ENCODE data around the gene CELA3B.
"Not testable (repeated sequence)": the region's sequence is repeated elsewhere in the genome, so short reads cannot be mapped to it uniquely, and the experiment has no call there.

The CELA3B gene

GRCh38 chr1:21980515-21981220 is 3.8 kb downstream of the CELA3B start:
- DNase-seq, result not testable (repeated sequence)

- DNase-seq, result not testable (repeated sequence)
These were observed 4.4 kb downstream of the CELA3B start for GRCh38 chr1:21981253-21981652.

- DNase-seq, result not testable (repeated sequence)
These were observed 5.3 kb downstream of the CELA3B start for GRCh38 chr1:21982122-21982521.

GRCh38 chr1:21983539-21983938 is 6.7 kb downstream of the CELA3B start:
- DNase-seq, result not testable (repeated sequence)

- DNase-seq, result not testable (repeated sequence)
These were observed 9.1 kb downstream of the CELA3B start for GRCh38 chr1:21985893-21986292.

GRCh38 chr1:21986386-21986785 is 9.6 kb downstream of the CELA3B start:
- DNase-seq, result not testable (repeated sequence)

- DNase-seq, result not testable (repeated sequence)
These were observed 13.0 kb downstream of the CELA3B start for GRCh38 chr1:21989672-21990393.

- DNase-seq, result not testable (repeated sequence)
These were observed 15.4 kb downstream of the CELA3B start for GRCh38 chr1:21992186-21992585.

GRCh38 chr1:21994716-21995115 is 17.9 kb downstream of the CELA3B start:
- DNase-seq, result not testable (repeated sequence)

- not testable (repeated sequence) for DNase-seq
These were observed 19.8 kb downstream of the CELA3B start for GRCh38 chr1:21996663-21996970.

GRCh38 chr1:21997891-21998623 is 21.2 kb downstream of the CELA3B start:
- DNase-seq, result not testable (repeated sequence)

GRCh38 chr1:21998624-21999294 is 21.9 kb downstream of the CELA3B start:
- not testable (repeated sequence) for DNase-seq

GRCh38 chr1:21999645-22000044 is 22.8 kb downstream of the CELA3B start:
- DNase-seq, result not testable (repeated sequence)

- no peak for DNase-seq
These were observed 24.6 kb downstream of the CELA3B start, which contains the start of gene CELA3A for GRCh38 chr1:22001409-22001808. TSS of gene CELA3A (plus strand) at chr1:22001657. CDS start at chr1:22001675, 18 bp downstream.

GRCh38 chr1:22002461-22002860 is 25.6 kb downstream of the CELA3B start:
- DNase-seq, result not testable (repeated sequence)

- DNase-seq, result not testable (repeated sequence)
These were observed 26.1 kb downstream of the CELA3B start for GRCh38 chr1:22002875-22003274.

- DNase-seq, result not testable (repeated sequence)
These were observed 27.1 kb downstream of the CELA3B start for GRCh38 chr1:22003959-22004358.

- peak in 2 of 5 donors; percentile 17 to 28 for DNase-seq
These were observed 28.7 kb downstream of the CELA3B start for GRCh38 chr1:22005261-22006149.

- not testable (repeated sequence) for DNase-seq
These were observed 29.9 kb downstream of the CELA3B start for GRCh38 chr1:22006736-22007135.

GRCh38 chr1:22007262-22007661 is 30.4 kb downstream of the CELA3B start:
- not testable (repeated sequence) for DNase-seq

GRCh38 chr1:22009566-22009965 is 32.7 kb downstream of the CELA3B start:
- DNase-seq, result not testable (repeated sequence)

GRCh38 chr1:22012752-22013151 is 35.9 kb downstream of the CELA3B start:
- DNase-seq, result not testable (repeated sequence)
